Urothelium cell line (cell line): ENCODE measurements around the gene ADGRD1.

ENCODE experiments used
- DNase-seq: peaks from one replicate; pipeline ENCODE4 v3.0.0; 2011; ENCODE audit warnings: low spot score, mixed read lengths
- FAIRE-seq: peaks from 2 replicates; lab custom pipeline; 2011; peaks lifted over from hg19 to GRCh38; lab: Jason Lieb, UNC

ADGRD1 gene

DNA sequence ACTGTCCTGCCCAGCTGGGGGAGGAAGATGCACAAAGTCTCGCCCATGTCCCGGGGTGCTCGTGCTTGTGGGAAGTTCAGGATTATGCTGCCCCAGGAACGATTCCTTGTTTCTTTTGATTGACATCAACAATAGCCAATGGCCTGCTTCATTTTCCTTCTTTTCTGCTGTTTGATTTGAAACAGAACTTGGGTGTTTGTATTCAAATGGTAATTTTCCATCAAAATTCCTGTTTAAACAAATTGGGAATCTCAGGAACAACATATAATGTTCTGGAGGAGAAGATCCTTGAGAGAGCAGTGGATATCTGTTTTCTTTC, 97.4 kb downstream of the ADGRD1 start:
- FAIRE-seq (no peak), DNase-seq (no peak)

DNA sequence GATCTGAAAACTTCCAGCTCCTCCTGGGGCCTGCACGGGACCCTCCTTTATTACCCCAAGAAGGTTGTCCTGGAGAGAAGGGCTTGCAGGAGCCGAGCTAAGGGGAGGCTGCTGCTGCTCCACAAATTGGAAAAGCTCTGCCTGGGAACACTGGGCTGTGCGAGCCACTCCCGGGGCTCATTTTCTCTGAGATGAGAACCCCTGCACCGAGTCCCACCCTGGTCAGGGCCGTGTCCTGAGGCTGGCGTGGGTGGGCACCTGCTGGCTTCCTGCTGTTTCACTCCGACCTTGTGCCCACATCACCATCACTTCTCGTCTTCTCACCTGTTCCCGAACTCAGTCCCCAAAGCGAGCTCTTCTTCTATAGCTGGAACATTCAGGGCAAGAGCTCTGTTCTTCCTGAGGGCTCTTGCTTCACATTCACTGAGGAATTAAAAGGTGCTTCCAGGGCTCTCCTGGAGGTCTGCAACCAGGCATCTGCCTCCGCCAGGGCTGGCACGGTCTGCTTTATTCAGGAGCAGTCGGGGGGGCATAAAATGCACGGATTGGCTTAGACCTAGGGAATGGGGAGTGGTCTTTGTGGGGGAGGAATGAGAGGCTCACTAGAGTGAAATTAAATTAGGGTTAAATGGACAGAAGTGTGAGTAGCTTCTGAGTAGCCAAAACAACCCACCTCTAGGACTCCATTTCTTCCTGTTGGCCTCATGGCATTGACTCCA, 98.5 kb downstream of the ADGRD1 start:
- DNase-seq (no peak), FAIRE-seq (no peak)

DNA sequence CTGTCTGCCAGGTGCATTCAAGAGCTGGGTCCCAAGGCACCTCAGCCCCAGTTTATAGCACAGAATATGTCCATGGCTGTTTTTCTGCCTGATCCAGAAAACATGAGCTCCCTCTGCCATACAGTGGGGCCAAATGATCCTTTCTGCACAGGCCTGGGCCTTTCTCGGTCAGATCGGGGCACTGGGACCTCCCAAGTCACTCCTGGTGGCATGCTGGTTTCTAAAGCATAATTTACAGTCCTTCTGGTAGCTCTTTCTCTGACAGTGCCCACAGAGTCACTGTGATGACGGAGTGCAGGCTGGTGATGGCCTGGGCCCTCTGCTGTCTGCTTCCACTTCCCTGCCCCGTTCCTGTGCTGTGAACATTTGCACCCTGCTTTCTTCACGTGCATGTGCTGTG, 99.2 kb downstream of the ADGRD1 start:
- FAIRE-seq (no peak), DNase-seq (no peak)

DNA sequence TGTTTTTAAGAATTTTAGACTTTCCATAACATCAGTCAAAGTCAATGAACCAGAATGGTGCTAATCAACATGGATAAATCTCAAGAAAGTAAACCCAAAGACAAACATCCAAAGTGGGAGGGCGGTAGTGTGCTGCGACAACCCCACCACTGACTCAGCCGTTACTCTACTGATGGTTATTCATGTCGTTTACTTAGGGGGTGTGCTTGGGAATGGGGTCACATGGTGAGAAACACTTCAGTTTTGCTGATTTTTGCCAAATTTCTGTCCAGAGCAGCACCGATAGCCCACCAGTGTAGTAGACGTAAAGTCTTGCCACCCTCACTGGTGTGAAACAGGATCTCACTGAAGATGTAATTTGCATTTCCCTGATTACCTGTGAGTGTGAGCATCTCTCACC, 99.9 kb downstream of the ADGRD1 start:
- FAIRE-seq = no peak
- no peak for DNase-seq

DNA sequence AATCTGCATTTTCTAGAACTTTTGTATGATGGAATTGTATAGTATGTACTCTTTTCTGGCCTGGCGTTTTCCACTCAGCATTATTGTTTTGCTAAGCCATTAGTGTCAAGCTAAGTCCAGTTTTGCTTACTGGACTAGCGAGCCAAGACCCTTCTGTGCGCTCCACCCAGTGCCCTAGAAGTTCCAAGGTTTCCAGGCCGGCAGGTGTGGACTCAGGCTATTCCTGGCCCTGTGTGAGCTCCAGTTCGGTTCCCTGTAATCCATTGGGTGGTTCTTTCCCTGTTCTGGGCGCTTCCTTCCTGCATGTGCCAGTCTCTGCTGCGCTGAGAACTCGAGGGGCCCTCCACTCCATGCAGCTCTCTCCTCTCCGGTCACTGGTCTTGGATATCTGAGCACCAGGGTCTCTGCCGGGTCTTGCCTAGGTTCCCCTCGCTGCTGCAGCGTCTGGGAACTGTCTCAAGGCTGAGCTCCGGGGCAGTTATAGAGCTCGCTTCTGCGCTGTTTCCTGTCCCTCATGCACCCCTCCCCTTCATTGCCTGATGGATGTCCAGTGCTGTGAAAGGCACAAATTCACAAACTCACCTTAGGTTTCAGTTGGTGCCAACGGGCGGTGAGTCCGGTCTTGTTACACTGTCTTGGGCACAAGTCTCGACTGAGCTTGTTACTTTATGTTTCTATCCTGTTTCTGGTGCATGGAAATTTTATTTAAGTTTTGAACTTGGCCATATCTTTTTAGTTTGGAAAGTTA, 100.8 kb downstream of the ADGRD1 start:
- no peak for FAIRE-seq
- DNase-seq = no peak

DNA sequence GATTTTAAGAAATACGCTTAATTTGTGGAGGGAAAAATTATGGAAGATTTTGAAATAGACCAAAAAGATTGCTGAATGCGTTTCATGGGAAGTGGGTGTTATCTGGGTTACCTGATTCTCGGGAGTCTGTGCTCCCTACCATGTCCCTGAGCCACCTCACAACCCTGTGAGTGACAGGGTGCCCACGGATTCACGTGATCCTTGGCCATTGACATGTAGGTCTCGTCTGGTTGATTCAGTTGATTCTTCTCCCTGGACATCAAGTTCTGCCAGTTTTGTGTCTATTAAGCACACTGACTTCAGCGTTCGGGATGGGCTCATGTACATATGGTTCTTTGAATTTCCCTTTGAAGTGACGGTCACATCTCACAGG, 101.4 kb downstream of the ADGRD1 start:
- FAIRE-seq (no peak), DNase-seq (no peak)

DNA sequence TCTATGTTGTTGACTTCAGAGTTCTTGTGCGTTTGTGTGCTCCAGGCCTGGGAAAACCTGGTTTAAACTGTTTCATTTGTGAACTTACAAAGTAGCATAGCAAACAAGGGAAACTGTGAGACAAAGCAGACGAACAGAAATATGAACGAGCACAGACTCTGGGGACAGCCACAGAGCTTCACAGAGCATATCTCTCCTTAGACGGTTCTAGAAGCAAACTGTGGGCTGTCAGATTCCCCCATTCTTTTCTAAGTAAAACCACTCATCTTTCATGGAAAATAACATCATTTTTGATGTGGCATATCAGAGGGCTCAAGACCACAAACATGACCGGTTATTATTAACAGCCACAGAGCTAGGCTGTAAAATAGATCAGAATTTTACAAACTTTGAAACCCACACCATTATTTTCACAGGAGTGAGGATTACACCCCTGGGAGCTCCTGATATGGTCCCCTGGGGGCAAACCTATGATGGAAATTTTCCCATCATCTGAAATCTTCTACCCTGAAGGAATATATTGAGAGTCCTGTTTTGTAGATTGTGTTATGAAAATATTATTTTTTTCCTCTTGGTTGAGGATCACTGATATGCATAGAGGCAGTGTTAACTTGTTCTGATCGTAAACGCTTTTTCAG, 102.0 kb downstream of the ADGRD1 start:
- FAIRE-seq (no peak), DNase-seq (no peak)

DNA sequence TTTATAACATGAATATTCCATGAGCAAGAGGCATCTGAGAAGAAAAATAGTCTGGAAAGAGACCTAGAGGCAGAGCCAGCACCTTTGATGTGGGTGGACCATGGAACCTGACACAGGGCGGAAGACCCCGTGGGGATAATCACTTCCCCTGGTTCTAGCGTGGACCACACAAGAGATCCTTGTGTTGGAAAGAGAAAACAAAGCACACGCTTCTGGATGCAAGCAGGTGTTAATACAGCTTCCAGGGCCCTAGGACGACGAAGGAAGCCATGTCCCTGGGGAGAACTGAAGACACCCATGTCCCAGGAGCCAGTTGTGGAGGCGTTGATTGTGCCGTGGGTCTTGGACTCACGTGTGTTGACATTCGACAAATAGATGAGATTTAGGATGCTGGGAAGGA, 102.9 kb downstream of the ADGRD1 start:
- no peak for FAIRE-seq
- DNase-seq = no peak

DNA sequence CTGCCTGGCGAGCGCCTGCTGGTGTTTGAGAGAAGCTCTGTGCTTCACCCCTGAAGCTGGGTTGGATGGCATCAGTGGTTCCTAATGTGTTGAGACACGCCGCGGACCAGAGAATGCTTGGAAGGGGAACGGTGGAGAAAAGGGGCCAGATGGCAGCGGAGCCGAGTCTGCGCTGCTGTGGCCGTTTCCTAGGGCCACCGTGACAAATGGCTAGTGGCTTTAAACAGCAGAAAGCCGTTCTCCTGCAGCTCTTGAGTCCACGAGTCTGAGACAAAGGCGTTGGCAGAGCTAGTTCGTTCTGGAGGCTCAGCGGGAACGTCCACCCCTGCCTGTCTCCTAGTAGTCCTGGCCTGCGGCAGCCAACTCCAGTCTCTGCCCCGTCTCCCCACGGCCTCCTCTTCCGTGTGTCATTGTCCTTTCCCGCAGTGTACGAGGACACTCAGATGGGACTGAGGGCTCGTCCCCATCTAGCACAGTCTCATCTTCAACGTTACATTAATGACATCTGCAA, 103.6 kb downstream of the ADGRD1 start:
- FAIRE-seq (no peak), DNase-seq (no peak)

DNA sequence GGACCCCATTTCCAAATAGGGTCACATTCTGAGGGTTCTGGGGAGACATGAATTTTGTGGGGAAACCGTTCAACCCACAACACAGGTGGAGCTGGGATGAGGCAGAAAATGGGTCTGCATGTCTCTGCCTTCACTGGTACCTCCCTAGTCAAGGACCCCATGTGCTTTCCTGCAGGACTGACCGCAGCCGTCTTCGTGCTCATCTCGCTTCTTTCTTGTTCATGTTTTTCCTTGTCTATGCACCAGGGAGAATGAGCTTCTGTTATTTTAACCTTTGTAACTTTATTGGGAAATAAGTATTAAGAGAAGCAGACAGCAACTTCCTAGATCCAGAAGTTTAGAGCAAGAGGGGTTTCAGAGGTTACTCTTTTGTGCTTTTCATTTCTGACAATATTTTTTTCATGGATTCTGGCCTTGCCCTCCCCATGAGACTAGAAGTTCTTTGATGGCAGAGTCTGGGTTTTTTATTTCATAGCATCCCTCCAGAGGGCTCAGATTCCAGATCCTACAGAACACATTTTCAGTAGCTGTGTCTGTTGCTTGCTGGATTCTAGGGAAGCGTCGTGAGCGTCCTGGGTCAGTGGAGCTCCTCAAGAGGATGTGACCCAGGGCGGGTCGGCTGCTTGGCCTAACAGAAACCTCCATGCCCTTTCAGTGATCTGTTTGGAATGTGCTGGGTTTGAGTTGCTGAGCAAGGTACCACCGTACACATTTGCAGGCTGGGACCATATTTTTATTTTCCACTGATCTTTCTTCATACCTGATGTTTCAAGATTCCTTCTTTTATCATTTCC, 104.2 kb downstream of the ADGRD1 start:
- no peak for DNase-seq
- FAIRE-seq = no peak

DNA sequence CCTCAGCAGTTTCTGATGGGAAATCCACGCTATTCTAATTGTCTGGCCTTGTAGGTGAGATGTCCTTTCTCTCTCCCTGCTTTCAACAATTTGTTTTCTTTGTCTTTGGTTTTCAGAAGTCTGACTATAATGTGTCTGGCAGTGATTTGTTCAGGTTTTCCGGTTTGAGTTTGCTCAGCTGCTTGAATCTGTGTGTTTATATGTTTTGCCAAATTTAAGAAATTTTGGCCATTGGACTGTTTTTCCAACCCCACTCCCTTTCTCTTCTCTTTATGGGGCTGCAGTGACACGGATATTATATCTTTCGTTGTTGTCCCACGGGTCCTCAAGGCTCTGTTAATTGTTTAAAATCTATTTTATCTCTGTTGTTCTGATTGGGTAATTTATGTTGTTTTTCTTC, 105.0 kb downstream of the ADGRD1 start:
- no peak for FAIRE-seq
- no peak for DNase-seq

DNA sequence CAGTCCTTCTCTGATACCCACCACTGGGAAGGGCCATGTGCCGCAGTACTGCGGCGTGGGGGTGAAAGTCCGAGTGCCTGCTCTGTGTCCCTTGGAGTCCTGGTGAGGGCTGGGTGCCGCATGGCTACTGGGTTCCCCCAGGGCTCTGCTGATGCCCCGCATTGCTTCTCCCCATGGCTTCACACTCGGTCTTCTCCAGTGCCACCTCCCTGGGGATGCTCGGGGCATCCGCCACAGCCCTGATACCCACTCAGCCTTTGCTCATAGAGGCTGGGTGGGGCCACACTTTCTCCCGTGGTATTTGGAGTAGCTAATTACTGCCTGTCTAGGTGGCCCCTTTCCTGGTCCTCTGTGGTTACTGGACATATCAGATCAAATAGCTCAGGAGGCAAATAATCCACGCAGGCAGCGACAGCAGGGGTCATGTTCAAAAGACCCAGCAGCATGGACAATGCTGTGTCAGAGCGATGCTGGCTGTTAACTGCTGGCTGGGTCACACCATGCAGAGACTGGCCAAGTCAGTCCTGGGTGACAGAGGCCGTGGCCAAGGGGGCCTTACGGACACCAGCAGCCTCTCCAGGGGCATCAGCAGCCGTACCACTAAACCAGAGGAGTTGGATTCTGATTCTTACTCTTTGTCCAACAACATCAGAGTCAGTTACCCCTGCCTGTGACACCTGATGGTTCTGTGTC, 106.5 kb downstream of the ADGRD1 start:
- DNase-seq (no peak), FAIRE-seq (no peak)

DNA sequence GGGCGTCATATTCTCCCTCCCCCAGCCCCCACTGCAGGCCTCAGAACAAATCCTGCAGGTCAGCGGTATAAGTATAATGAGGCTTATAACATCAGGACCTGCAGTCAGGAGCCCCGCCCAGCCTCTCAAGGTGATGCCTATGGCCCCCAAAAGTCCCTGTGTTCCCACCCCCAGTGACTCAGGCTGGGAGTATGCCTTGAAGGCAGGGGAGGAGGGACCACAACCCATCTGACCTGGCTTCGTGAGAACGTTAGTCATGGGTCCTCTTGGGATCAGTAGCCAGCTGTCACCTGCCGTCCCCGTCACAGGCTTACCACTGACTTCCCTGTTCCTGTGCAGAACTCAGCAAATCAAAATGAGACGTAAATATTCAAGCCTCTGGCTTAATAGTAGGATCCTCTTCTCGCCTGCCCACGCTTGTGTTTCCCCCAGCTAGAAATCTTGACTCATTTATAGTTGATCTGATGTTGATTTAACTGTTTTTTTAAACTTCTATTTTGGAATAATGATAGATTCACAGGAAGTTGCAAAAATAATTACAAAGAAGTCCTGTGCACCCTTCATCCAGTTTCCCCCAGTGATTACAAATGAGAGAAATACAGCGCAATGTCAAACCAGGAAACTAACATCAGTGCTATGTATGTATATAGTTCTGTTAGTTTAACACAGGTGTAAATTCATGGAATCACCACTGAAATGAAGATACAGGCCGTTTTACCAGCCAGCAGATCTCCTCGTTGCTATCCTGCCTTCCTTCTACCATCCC, 107.5 kb downstream of the ADGRD1 start:
- no peak for DNase-seq
- no peak for FAIRE-seq

DNA sequence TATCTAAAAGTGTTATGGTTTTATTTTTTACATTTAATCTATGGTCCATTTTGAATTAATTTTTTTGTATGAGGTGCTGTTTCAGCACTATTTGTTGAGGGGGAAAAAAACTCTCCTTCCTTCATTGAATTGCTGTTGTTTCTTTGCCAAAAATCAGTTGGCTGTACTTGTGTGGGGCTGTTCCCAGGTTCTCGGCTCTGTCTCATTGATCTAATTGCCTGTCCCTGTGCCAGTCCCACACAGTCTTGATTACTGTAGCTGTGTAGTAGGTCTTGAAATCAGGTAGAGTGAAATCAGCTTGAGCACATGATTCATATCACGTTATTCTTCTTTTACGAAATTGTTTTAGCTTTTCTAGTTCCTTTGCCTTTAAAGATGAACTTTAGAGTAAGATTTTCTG, 109.7 kb downstream of the ADGRD1 start:
- DNase-seq (no peak), FAIRE-seq (no peak)

DNA sequence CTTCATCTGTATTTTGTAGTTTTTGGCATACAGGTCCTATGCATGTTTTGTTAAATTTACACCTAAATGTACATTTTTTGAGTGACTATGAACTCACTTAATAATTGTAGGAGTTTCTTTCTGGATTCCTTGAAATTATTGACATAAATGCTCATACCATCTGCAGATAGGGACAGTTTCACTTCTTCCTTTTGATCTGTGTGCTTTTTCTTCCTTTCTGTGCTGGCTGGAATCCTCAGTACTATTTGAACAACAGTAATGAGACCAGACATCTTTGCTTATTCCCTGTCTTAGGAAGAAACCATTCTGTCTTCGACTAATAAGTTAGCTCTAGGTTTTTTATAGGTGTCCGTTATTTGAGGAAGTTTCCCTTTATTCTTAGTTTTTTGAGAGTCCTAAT, 110.3 kb downstream of the ADGRD1 start:
- DNase-seq (no peak), FAIRE-seq (no peak)

DNA sequence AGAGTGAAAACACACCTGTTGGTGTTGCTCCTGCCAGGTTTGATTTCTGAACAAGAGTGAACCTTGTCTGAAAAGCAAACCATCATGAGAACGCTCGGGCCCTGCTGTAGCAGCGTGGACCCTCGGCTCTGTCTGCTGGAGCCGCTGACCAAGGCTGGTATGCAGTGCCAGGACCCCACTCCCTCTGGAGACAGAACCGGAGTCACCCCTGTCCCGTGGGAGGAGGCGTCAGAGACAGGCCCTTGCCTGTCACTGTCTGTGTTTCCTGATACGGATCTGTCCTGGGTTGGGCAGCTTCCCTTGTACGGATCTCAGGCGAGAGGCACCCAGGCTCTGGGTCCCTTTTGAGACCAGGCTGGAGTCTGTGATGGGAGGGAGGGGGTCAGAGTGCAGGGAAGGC, 111.6 kb downstream of the ADGRD1 start:
- FAIRE-seq = no peak
- no peak for DNase-seq

DNA sequence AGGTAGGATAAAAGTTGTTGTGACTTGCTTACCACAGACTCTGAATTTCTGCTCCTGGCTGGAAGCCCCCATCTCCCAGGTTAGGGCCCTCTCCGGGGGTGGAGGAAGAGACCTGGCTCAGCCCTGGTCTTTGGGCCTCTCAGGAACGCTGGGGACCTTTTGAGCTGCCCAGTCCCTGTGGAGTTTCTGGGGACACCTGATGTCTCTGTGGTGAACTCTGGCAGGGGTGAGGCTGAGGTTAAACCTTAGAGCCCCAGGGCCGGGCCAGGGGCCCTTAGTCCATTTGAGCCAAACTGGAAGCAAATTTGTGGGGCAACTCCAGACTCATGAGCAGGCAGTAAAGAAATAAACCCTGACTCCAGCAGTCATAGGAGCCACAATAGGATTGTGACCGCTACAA, 112.1 kb downstream of the ADGRD1 start:
- DNase-seq = no peak
- FAIRE-seq = no peak

DNA sequence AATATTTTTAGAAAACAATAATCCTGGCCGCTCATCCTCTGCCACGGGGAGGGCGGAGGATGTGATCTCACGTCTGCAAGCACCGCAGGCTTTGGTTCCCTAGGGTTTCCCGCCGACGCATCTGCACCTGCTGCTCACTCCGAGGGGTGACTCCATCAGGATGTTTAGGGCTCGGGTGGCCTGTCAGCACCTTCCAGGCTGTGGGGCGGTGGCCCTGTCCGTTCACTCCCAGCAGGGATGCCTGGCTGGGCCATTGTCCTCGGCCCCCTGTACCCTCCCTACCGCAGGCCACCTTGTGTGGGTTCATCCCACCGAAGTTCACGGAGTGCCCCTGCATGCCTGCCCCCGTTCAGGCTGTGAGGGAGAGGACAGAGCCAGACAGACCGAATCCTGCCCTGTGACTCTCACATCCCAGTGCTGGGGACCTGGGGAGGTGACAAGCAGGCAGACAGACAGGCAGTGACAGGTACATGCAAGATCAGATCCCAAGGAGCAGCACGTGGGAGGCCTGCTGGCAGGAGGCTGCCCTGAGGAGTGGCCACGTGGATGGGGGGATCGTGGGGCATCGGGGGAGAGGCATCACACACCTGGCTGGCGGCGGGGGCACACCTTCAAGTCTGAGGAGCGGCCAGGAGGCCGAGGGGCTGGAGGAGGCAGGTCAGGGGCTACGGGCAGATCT, 112.6 kb downstream of the ADGRD1 start:
- no peak for FAIRE-seq
- no peak for DNase-seq

DNA sequence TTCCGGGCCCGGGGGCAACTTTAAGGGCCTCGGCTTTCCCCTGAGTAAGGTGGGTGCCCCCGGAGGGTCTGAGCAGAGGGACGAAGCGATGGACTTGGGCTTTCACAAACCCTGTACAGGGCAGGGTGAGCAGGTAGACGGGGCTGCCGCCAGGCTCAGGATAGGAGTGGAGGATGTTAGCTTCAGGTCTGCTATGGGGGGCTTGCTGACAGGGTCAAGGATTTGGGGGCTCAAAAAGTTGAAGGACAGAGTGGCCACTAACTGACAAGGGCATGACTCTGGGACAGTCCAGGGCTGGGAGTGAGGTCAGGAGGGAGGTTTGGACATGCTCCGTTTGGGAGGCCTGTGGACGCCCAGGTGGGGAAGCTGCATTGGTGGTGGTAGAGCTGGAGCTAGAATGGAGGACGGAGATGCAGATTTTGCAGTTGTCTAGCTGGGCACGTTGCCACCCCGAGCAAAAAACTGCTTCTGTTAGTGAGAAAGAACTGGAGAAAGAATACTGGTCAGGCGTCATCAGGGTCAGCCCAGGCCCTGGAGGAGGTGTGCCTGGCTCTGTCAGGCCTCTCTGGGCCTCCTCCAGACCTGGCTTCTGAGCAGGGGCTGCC, 113.3 kb downstream of the ADGRD1 start:
- FAIRE-seq = no peak
- no peak for DNase-seq
